HG03025 (cell line): ENCODE data around the gene DAPK1.

Experiments
- ATAC-seq: cut with Tn5 transposase; IDR thresholded peaks from one replicate; pipeline ENCODE4 v1.9.1; 2021; ENCODE audit warnings: mild to moderate bottlenecking, moderate library complexity; ENCODE audit not compliant: unreplicated experiment, low FRiP score

DAPK1 gene

GRCh38 chr9:87607859-87608258, 110.2 kb downstream of the DAPK1 start:
- ATAC-seq, result no peak

- ATAC-seq, result no peak
Measured at GRCh38 chr9:87609002-87609401, 111.3 kb downstream of the DAPK1 start.

- ATAC-seq, result no peak
Measured at GRCh38 chr9:87609486-87609885, 111.8 kb downstream of the DAPK1 start.

- ATAC-seq, result no peak
Measured at GRCh38 chr9:87610200-87611155, 112.8 kb downstream of the DAPK1 start.

GRCh38 chr9:87611776-87612175, 114.1 kb downstream of the DAPK1 start:
- ATAC-seq, result no peak

- ATAC-seq, result no peak
Measured at GRCh38 chr9:87612536-87612935, 114.9 kb downstream of the DAPK1 start.

GRCh38 chr9:87613265-87614111, 115.8 kb downstream of the DAPK1 start:
- ATAC-seq, result no peak

GRCh38 chr9:87614397-87614796, 116.7 kb downstream of the DAPK1 start:
- no peak for ATAC-seq

GRCh38 chr9:87615136-87615535, 117.5 kb downstream of the DAPK1 start:
- no peak for ATAC-seq

- ATAC-seq, result no peak
Measured at GRCh38 chr9:87615547-87616148, 118.0 kb downstream of the DAPK1 start.

- no peak for ATAC-seq
Measured at GRCh38 chr9:87618226-87618625, 120.6 kb downstream of the DAPK1 start.

GRCh38 chr9:87618931-87619330, 121.3 kb downstream of the DAPK1 start:
- no peak for ATAC-seq

GRCh38 chr9:87619346-87619745, 121.7 kb downstream of the DAPK1 start:
- no peak for ATAC-seq

- no peak for ATAC-seq
Measured at GRCh38 chr9:87620731-87621322, 123.2 kb downstream of the DAPK1 start.

GRCh38 chr9:87622098-87622497, 124.4 kb downstream of the DAPK1 start:
- ATAC-seq, result no peak

GRCh38 chr9:87622923-87623322, 125.3 kb downstream of the DAPK1 start:
- ATAC-seq, result no peak

GRCh38 chr9:87628346-87628745, 130.7 kb downstream of the DAPK1 start:
- no peak for ATAC-seq

GRCh38 chr9:87629104-87629503, 131.4 kb downstream of the DAPK1 start:
- ATAC-seq, result no peak

GRCh38 chr9:87630266-87630665, 132.6 kb downstream of the DAPK1 start:
- ATAC-seq, result no peak

- ATAC-seq, result no peak
Measured at GRCh38 chr9:87630846-87631245, 133.2 kb downstream of the DAPK1 start.
